Measurements from ENCODE around the gene RPH3AL.

- TF ChIP-seq POLR2A (IDR thresholded peaks at IDR 0.05): no peak
- TF ChIP-seq CTCF (IDR thresholded peaks at IDR 0.05 in 4 of 5, conservative IDR thresholded peaks at IDR 0.05 in 1 of 5): no peak
Measured at GRCh38 chr17:345261-345660, 7.3 kb downstream of the RPH3AL start.

Measured in gastrocnemius medialis (tissue), 4 donors.